Measurements from ENCODE around the gene SLC4A2.
A peak's percentile ranks its signal among the peaks of the same experiment; 100 is the strongest.

Gene SLC4A2

GRCh38 chr7:151045967-151046366 is 13.4 kb upstream of the SLC4A2 start:
- DNase-seq (ENCODE audit: low spot score): no peak

DNA sequence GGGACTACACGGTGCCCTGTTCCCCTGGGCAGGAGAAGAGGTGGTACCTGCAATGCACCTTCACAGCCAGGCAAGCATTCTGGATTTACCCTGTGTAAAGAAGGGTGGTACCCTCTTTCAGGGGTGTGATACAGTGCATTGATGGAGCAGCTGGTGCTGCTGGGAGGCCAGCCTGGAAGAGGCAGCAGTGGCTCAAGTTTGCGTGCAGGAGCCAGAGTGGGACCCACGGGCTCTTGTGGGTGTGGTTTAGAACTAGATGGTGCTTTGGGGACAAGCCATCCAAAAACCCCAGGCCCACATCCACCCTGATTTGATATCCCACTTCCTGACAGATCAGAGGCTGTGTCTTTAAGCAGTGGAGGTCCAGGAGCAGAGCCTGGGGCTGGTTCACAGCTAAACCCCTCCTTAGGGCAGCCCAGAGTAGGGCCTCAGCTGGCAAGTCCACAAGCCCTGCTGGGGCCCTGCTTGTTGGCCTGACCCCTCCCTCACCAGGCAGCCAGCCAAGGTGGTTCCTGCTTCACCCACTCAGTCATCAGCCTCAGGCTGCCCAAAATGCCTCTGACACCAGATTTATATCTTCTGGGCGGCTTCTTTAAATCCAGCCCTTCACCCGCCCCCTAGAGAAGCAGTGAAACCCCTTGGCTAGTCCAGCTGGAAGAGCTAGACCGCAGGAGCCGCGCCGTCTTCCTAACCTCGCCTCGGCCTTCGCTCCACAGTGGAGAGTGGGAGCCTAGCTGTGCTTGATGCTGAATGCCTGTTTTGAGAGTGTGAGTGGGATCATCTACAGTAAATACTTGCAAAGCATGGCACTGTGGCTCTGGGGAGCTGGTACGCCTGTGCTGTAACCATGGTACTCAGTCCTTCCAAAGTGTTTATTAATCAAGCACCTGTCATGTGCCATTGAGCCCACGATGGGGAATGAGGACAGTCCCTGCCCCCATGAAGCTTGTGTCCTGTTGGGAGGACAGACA is 12.5 kb upstream of the SLC4A2 start:
- no peak for DNase-seq (ENCODE audit: low spot score)

- no peak for DNase-seq (ENCODE audit: low spot score)
Measured at GRCh38 chr7:151047976-151048815, 11.2 kb upstream of the SLC4A2 start, which contains the start of gene ASIC3. Gene ASIC3, plus strand, starts transcription at chr7:151048531. Its CDS starts 355 bp downstream, at chr7:151048886.

GRCh38 chr7:151048911-151049463 is 10.4 kb upstream of the SLC4A2 start:
- no peak for DNase-seq (ENCODE audit: low spot score)

DNA sequence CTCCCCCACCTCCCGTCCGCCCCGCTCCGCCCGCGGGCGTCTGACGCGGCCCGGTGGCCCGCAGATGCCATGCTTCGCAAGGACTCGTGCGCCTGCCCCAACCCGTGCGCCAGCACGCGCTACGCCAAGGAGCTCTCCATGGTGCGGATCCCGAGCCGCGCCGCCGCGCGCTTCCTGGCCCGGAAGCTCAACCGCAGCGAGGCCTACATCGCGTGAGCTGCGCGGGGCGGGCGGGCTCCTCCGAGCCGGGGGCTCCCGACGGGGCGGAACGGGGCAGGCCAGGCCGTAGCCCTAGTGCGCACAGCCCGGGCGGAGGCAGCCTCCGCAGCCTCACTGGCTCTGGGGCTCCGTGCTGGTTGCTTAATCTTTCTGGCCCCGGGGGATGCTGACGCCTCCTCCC is 8.3 kb upstream of the SLC4A2 start:
- DNase-seq (ENCODE audit: low spot score): peak; percentile 32

DNA sequence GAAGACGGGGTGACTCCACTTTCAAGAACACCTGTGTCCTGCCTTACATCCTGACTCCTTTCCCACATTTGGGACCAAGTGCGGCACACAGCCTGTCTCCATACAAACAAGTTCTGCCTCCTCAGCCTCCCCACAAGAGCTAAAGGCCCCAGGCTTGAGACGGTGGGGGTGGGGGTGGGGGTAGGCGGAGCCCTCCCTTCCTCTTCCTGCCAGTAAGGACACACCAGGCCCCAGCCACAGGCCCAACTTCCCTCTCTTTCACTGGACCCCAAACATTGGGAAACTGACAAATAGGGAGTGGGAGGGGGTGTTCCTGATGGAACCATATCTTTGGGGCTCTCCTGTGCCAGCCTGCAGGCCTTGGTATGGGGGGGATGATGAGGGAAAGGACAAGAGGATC is 6.3 kb upstream of the SLC4A2 start:
- DNase-seq (ENCODE audit: low spot score): no peak

- no peak for DNase-seq (ENCODE audit: low spot score)
Measured at GRCh38 chr7:151053751-151054150, 5.6 kb upstream of the SLC4A2 start.

DNA sequence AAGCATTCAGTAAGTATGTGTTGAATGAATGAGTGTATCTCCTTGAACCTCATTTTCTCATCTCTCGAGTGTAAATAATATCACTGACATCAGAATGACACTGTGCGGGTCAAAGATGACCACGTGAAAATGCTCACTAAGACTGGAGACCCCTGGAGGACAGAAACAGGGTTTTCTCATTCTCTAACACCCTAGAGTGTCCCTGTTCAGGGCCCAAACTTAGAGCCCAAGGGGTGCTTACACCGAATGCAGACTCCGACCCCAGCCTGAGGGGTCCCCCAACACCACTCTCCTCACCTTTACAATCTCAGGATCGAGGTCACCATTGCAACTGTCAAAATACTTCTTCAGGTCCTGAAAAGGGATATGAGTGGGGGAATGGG is 3.1 kb upstream of the SLC4A2 start:
- no peak for DNase-seq (ENCODE audit: low spot score)

GRCh38 chr7:151056666-151057505 is 2.5 kb upstream of the SLC4A2 start:
- no peak for DNase-seq (ENCODE audit: low spot score)

- DNase-seq (ENCODE audit: low spot score): no peak
Measured at GRCh38 chr7:151057506-151057988, 1.8 kb upstream of the SLC4A2 start, which contains the start of gene CDK5. Gene CDK5, minus strand, starts transcription at chr7:151057897. Its CDS starts 49 bp downstream, at chr7:151057848.

DNA sequence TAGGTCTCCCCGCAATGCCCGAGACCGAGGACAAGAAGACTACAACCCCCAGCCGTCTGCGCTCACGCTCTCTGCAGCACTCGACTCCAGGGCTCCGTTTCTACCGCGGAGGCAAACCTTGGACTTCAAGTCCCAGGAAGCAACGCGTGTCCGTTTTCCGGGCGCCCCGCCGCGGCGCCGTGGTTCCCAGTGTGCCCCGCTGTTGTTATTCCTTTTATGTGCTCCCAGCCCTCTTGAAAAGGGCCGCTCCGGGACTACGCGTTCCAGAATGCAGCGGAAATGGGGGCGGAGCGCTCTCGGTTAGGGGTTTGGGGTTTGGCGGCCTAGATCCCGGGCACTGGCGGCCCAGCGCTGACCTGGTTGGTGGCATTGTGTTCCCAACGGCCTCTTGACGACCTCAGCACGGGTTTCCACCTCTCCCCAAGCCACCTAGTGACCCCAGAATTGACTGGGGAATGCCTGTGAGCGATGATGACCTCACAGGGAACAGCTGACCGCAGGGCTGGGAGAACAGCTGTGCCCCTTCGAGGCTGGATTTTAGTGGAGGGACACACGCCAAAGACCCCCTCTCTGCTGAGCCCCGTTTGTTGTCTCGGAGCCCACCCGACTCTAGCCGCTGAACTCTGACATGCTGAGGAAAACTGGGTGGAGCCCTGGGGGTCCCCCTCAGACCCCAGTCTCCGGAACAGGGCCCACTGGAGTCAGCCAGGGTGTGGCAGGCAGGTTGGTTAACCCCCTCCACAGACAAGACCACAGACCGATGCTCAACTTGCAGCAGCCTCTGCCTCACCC is 1.2 kb upstream of the SLC4A2 start:
- DNase-seq (ENCODE audit: low spot score): peak; percentile 99

DNA sequence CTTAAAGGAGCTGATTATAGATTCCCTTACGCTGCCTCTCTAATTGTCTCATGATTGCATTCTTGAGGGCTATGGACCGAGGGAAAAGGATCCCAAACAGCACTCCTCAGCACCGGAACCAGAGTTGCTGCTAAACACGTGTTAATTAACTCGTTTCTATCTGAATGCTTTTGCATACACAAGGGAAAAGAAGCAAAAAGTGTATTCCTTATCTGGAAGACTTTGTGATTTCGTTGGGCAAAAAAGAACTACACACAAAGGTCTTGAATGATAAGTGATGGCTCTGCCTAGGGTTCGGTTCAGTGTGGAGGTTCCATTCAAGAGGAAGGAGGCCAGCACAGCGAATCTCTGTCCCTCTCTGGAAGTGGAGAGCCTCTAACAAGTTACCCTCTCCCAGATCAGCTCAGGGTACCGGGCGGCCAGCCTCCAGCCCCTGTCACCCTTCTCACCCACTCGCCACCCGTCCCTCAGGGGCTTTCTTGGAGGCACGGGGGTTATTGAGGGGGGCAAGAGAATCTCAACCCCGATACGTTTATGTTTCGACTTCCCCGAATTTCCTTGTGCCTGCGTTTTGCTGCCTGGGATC is 515 bp upstream of the SLC4A2 start:
- DNase-seq (ENCODE audit: low spot score): no peak

GRCh38 chr7:151060113-151060415 is 675 bp downstream of the SLC4A2 start:
- no peak for DNase-seq (ENCODE audit: low spot score)

- DNase-seq (ENCODE audit: low spot score): no peak
Measured at GRCh38 chr7:151060416-151061212, 1.2 kb downstream of the SLC4A2 start.

- no peak for DNase-seq (ENCODE audit: low spot score)
Measured at GRCh38 chr7:151061213-151062110, 2.1 kb downstream of the SLC4A2 start.

DNA sequence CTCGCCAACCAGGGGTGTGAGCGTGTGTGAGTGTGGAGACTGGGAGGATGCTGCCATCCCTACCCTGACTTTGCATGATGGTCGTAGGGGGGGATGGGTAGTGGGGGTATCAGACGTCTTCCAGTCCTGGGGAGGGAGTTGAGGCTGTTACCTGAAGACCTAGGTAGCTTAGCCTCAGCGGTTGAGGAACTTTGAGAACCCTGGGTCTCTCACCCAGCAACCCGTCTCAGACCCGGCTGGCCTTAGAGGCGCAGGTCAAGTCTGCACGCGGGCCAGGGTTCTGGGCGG is 2.7 kb downstream of the SLC4A2 start:
- DNase-seq (ENCODE audit: low spot score): no peak

DNA sequence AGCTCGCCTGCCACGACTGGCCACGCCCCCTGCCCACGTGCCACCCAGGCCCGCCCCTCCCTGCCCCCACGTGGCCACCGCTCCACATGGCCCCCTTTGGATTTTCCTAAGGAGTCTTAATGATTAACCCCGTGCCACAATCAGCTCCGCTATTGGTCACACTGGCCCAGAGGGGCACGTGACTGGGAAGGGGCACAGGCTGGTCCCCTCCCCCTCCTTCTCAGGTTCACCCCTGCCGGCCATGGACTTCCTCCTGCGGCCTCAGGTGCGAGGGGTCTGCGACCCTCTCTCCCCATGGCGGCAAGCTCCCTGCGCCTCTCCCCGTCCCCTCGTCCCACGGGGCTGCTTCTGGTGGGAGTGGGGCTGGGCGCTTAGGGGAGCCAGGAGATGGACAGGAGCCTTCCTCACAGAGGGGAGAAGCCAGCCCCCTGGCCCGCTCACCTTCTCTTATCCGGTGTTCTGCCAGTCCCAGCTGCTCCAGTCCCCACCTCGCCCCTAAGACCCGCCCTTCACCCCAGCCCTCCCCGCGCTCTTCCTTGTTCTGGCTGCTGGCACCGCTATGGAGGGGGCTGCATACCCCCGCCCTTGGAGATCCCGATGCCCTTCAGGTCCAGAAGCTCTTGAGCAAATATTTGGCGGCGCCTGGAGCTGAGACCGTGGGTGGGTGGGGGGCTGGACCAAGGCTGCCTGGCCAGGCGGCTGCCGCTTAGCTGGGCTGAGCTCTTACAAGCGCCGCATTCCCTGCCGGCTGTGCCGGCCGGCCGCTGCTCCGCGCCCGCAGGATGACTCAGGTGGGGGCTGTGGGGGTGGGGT is 3.2 kb downstream of the SLC4A2 start:
- no peak for DNase-seq (ENCODE audit: low spot score)

DNA sequence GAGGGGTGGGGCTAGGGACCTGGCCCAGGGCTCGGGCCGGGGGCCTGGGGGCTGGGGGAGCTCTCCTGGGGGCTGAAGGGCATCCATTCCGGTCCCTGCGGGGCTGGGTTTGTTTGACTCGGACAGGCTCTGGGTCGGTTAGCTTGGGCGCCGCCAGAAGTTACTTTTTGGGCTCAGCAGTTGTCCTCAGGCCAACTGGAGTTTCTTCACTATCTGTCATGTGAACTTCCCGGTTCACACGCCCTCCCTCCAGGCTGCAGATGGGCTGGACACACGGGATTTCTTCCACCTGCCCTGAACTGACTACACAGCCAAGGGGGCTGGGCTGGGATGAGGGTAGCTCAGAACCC is 3.8 kb downstream of the SLC4A2 start:
- no peak for DNase-seq (ENCODE audit: low spot score)

Data from CD4-positive, alpha-beta T cell treated with Interleukin-6 at 100 ng/mL for 8 hours (primary cell).